ENCODE measurements around the gene ZSCAN5A. TPM values are rescaled to one million over a fixed set of nuclear protein-coding genes. Genes with fewer than 3 reads are reported as not detected.

ZSCAN5A gene
- total and polyA plus RNA-seq, 10 of the 15 experiments (the other 5 are each of a cell fraction or from before 2014, with no cell fraction given), result 5.5 to 12.0 (median 8.7) TPM

DNA sequence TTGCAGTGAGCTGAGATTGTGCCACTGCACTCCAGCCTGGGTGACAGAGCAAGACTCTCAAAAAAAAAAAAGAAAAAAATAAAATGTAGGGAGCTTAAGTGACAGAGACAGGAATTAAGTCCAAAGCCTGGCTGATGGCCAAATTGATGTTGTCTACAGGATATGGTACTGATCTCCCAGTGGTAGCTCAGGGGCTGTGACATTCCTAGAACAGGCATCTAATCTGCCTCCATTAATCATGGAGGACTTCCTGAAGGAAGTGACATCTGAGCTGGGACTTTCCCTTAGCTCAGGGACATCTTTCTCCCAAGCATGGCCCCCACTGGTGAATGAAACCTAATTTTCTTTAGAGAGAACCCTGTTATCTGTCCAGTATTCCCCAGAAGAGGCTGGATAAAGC, 53.5 kb downstream of the ZSCAN5A start:
- H3K4me1 ChIP-seq (ENCODE audit: control insufficient read depth, insufficient read depth, low read length), result no peaks in the 10 kb centered on the region
- no peaks in the 10 kb centered on the region for H3K36me3 ChIP-seq (ENCODE audit: control insufficient read depth in 2 of 2, insufficient read depth in 2 of 2, low read length in 1 of 2)
- no peaks in the 10 kb centered on the region for H3K9me3 ChIP-seq (replicated peaks; ENCODE audit: control insufficient read depth, insufficient read depth, low read length)
- no peak for DNase-seq (ENCODE audit: low read depth, low spot score)
- in situ Hi-C loops (cut with MboI), result no loop called here
- ChIA-PET RAD21 (ENCODE audit: unreplicated experiment) (interaction anchor here (1.1 kb wide), 1 partner anchor 13 kb away, joined by 3 read pairs; no protein-coding TSS in a partner anchor), SMC1A (ENCODE audit: uncharacterized antibody, unreplicated experiment) (interaction anchor here (1.0 kb wide), 1 partner anchor 8 kb away, joined by 3 read pairs; no protein-coding TSS in a partner anchor), POLR2A (interaction anchor here (0.6 to 1.0 kb wide), 2 partner anchors 28 to 615 kb away, joined by 3 to 4 read pairs; no protein-coding TSS in a partner anchor), CTCF (interaction anchor here (1.1 to 2.6 kb wide), 5 partner anchors 9 to 195 kb away, joined by 4 to 16 read pairs (median 7); no protein-coding TSS in a partner anchor)
- no peaks in the 10 kb centered on the region for H3K27me3 ChIP-seq (replicated peaks in 1 of 2; ENCODE audit: control insufficient read depth in 2 of 2, insufficient read depth in 2 of 2, low read length in 1 of 2)
- FAIRE-seq, result no peak
- H3K4me2 ChIP-seq (ENCODE audit: control insufficient read depth, insufficient read depth), result no peak overlapping the region
- no peak overlapping the region for H3K4me3 ChIP-seq
- no peaks in the 10 kb centered on the region for H3K79me2 ChIP-seq (ENCODE audit: control insufficient read depth, insufficient read depth, low read length)
- H3K9ac ChIP-seq (ENCODE audit: control insufficient read depth, insufficient read depth, low read length), result no peak overlapping the region
- ATAC-seq, result no peak
- H2AFZ ChIP-seq (ENCODE audit: control insufficient read depth, low read depth, low read length), result no peak overlapping the region
- intact Hi-C loops (cut with micrococcal nuclease; ENCODE audit: unreplicated experiment), result no loop called here
- TF ChIP-seq FOXM1 (IDR thresholded peaks at IDR 0.05; ENCODE audit: low read depth, low read length), result no peak
- 0 out of 2 replicates have a peak, but pooled peaks have one; percentile 19 for TF ChIP-seq YY1 (IDR thresholded peaks at IDR 0.05; ENCODE audit: low read depth, low read length)
- BruUV-seq (replicated peaks), result no TSS peak
- no peaks in the 10 kb centered on the region for H4K20me1 ChIP-seq (ENCODE audit: control insufficient read depth, insufficient read depth)
- H3K27ac ChIP-seq (ENCODE audit: control insufficient read depth, insufficient read depth), result no peak overlapping the region

DNA sequence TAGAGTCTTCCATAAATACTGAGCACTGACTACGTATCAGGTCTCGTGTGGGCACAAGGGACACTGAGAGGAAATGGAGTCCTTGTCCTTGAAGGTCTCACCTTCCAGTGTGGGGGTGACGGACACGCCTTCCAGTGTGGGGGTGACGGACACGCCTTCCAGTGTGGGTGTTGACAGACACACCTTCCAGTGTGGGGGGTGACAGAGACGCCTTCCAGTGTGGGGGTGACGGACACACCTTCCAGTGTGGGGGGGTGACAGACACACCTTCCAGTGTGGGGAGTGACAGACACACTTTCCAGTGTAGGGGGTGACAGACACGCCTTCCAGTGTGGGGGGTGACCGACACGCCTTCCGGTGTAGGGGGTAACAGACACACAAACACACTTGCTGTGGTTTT, 56.4 kb downstream of the ZSCAN5A start:
- Histone ChIP-seq H3K9ac (ENCODE audit: control insufficient read depth, insufficient read depth, low read length) (no peak overlapping the region), H2AFZ (ENCODE audit: control insufficient read depth, low read depth, low read length) (no peak overlapping the region), H3K4me2 (ENCODE audit: control insufficient read depth, insufficient read depth) (no peak overlapping the region), H3K79me2 (ENCODE audit: control insufficient read depth, insufficient read depth, low read length) (no peaks in the 10 kb centered on the region), H3K9me3 (replicated peaks; ENCODE audit: control insufficient read depth, insufficient read depth, low read length) (no peaks in the 10 kb centered on the region), H3K27ac (ENCODE audit: control insufficient read depth, insufficient read depth) (no peak overlapping the region), H4K20me1 (ENCODE audit: control insufficient read depth, insufficient read depth) (no peaks in the 10 kb centered on the region), H3K36me3 (ENCODE audit: control insufficient read depth in 2 of 2, insufficient read depth in 2 of 2, low read length in 1 of 2) (no peaks in the 10 kb centered on the region), H3K4me1 (ENCODE audit: control insufficient read depth, insufficient read depth, low read length) (no peaks in the 10 kb centered on the region), H3K27me3 (replicated peaks in 1 of 2; ENCODE audit: control insufficient read depth in 2 of 2, insufficient read depth in 2 of 2, low read length in 1 of 2) (no peaks in the 10 kb centered on the region), H3K4me3 (no peak overlapping the region)
- ChIA-PET POLR2A (no interaction called here), RAD21 (ENCODE audit: unreplicated experiment) (no interaction called here), CTCF (interaction anchor here (2.2 kb wide), 1 partner anchor 75 kb away, joined by 10 read pairs; no protein-coding TSS in a partner anchor), SMC1A (ENCODE audit: uncharacterized antibody, unreplicated experiment) (no interaction called here)
- TF ChIP-seq, protein P1, sequence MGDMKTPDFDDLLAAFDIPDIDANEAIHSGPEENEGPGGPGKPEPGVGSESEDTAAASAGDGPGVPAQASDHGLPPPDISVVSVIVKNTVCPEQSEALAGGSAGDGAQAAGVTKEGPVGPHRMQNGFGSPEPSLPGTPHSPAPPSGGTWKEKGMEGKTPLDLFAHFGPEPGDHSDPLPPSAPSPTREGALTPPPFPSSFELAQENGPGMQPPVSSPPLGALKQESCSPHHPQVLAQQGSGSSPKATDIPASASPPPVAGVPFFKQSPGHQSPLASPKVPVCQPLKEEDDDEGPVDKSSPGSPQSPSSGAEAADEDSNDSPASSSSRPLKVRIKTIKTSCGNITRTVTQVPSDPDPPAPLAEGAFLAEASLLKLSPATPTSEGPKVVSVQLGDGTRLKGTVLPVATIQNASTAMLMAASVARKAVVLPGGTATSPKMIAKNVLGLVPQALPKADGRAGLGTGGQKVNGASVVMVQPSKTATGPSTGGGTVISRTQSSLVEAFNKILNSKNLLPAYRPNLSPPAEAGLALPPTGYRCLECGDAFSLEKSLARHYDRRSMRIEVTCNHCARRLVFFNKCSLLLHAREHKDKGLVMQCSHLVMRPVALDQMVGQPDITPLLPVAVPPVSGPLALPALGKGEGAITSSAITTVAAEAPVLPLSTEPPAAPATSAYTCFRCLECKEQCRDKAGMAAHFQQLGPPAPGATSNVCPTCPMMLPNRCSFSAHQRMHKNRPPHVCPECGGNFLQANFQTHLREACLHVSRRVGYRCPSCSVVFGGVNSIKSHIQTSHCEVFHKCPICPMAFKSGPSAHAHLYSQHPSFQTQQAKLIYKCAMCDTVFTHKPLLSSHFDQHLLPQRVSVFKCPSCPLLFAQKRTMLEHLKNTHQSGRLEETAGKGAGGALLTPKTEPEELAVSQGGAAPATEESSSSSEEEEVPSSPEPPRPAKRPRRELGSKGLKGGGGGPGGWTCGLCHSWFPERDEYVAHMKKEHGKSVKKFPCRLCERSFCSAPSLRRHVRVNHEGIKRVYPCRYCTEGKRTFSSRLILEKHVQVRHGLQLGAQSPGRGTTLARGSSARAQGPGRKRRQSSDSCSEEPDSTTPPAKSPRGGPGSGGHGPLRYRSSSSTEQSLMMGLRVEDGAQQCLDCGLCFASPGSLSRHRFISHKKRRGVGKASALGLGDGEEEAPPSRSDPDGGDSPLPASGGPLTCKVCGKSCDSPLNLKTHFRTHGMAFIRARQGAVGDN (IDR thresholded peaks at IDR 0.05), result no peak
- no peak for TF ChIP-seq ZNF274 (IDR thresholded peaks at IDR 0.05; ENCODE audit: insufficient read depth, insufficient read length)
- TF ChIP-seq SREBF2 (IDR thresholded peaks at IDR 0.05; ENCODE audit: low read length), result no peak
- no peak for TF ChIP-seq CHD4 (IDR thresholded peaks at IDR 0.05)
- no peak for TF ChIP-seq FOXM1 (IDR thresholded peaks at IDR 0.05; ENCODE audit: low read depth, low read length)
- TF ChIP-seq CREB1 (IDR thresholded peaks at IDR 0.05; ENCODE audit: low read depth), result no peak
- no peak for TF ChIP-seq NR2C1 (IDR thresholded peaks at IDR 0.05)
- TF ChIP-seq CBX3 (IDR thresholded peaks at IDR 0.05; ENCODE audit: borderline replicate concordance, low read depth), result no peak
- no peak for TF ChIP-seq CHD2 (IDR thresholded peaks at IDR 0.05; ENCODE audit: borderline replicate concordance, low read depth, low read length)
- TF ChIP-seq RELA (IDR thresholded peaks at IDR 0.05; ENCODE audit: borderline replicate concordance, partially characterized antibody), result no peak
- no peak for TF ChIP-seq POLR2A (IDR thresholded peaks at IDR 0.05; ENCODE audit: low read depth, low read length)
- TF ChIP-seq KAT2A (conservative IDR thresholded peaks at IDR 0.05; ENCODE audit: control insufficient read depth, low read depth, low read length), result no peak
- no peak for TF ChIP-seq CBX5 (IDR thresholded peaks at IDR 0.05; ENCODE audit: low read depth)
- TF ChIP-seq BACH1 (IDR thresholded peaks at IDR 0.05; ENCODE audit: borderline replicate concordance), result no peak
- no TSS peak for BruUV-seq (replicated peaks)
- FAIRE-seq, result no peak
- ATAC-seq, result no peak
- WGBS (ENCODE audit: insufficient coverage, insufficient replicate concordance, low lambda C conversion rate, missing lambda C conversion rate), result 93% methylated on average over 12 of the region's 12 CpGs
- DNase-seq (ENCODE audit: low read depth, low spot score), result no peak
- intact Hi-C loops (cut with micrococcal nuclease; ENCODE audit: unreplicated experiment), result no loop called here
- in situ Hi-C loops (cut with MboI), result no loop called here

Measured in GM12878 (cell line).